Measurements from ENCODE around the gene HIRA. TPM values are rescaled to one million over a fixed set of nuclear protein-coding genes. Genes with fewer than 3 reads are reported as not detected.
"Not testable (repeated sequence)": the region's sequence is repeated elsewhere in the genome, so short reads cannot be mapped to it uniquely, and the experiment has no call there.

HIRA gene
- total and polyA plus RNA-seq, 8 donors, result 18.4 to 30.6 (median 25.2) TPM

DNA sequence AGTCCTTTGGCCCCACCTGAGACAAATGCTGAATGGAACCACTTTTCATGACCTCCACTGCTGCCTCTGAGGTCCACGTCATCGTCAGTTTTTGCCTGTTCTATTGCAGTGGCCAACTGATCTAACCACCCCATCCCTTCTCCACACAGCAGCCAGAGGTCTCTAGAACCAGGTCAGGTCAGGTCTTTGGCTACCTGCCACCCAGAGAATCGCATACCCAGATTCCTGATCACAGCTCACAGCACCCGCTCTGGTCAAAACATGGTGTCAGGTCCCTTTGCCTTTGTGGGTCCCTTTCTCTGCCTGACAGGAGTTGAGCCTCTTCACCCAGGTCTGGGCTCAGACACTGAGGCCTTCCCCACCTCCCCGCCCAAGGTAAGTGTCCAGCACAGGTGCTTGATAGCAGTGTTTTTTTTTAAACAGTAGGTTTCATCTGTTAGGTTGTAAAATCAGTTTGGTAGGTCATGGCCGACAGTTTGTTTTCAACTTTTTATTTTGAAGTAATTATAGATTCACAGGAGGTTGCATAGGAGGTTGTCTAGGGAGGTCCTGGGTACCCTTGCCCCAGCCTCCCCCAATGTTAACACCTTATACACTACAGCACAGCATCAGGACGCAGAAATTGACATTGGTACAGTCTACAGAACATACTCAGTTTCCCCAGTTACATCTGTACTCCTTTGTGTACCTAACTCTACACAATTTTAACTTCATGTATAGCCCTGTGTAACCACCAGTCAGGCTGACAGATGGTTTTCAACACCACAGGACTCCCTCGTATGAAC lies 9.1 kb upstream of the HIRA start:
- Histone ChIP-seq H3K27me3 (no peaks in the 10 kb centered on the region), H3K36me3 (peaks cover 0 to 58% of the 10 kb centered on the region in 2 donors), H3K27ac (no peak overlapping the region), H3K9me3 (no peaks in the 10 kb centered on the region), H3K4me1 (peaks cover 0 to 12% of the 10 kb centered on the region in 2 donors), H3K4me3 (no peak overlapping the region)
- intact Hi-C loops (cut with DNase I), result no loop called here
- no peak for ATAC-seq
- TF ChIP-seq, protein P1, sequence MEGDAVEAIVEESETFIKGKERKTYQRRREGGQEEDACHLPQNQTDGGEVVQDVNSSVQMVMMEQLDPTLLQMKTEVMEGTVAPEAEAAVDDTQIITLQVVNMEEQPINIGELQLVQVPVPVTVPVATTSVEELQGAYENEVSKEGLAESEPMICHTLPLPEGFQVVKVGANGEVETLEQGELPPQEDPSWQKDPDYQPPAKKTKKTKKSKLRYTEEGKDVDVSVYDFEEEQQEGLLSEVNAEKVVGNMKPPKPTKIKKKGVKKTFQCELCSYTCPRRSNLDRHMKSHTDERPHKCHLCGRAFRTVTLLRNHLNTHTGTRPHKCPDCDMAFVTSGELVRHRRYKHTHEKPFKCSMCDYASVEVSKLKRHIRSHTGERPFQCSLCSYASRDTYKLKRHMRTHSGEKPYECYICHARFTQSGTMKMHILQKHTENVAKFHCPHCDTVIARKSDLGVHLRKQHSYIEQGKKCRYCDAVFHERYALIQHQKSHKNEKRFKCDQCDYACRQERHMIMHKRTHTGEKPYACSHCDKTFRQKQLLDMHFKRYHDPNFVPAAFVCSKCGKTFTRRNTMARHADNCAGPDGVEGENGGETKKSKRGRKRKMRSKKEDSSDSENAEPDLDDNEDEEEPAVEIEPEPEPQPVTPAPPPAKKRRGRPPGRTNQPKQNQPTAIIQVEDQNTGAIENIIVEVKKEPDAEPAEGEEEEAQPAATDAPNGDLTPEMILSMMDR (IDR thresholded peaks at IDR 0.05), result no peak
- DNase-seq, result no peak

DNA sequence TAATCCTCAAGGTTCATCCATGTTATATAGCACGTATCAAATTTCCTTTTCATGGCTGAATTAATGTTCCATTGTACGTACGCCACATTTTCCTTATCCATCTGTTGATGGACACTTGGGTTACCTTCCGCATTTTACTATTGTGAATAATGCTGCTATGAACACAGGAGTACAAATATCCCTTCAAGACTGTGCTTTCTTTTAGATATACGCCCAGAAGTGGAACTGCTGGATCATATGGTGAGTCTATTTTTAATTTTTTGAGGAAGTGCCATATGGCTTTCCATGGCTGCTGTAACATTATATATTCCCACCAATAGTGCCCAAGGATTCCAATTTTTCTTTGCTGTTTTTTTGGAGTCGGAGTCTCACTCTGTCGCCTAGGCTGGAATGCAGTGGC lies 6.8 kb upstream of the HIRA start:
- intact Hi-C loops (cut with DNase I), result no loop called here
- DNase-seq (no peak), ATAC-seq (no peak)
- Histone ChIP-seq H3K4me1 (peaks cover 0 to 6% of the 10 kb centered on the region in 2 donors), H3K9me3 (no peaks in the 10 kb centered on the region), H3K27ac (no peak overlapping the region), H3K36me3 (peaks cover 0 to 59% of the 10 kb centered on the region in 2 donors), H3K4me3 (no peak overlapping the region), H3K27me3 (no peaks in the 10 kb centered on the region)
- TF ChIP-seq, protein P1 (IDR thresholded peaks at IDR 0.05), result no peak

DNA sequence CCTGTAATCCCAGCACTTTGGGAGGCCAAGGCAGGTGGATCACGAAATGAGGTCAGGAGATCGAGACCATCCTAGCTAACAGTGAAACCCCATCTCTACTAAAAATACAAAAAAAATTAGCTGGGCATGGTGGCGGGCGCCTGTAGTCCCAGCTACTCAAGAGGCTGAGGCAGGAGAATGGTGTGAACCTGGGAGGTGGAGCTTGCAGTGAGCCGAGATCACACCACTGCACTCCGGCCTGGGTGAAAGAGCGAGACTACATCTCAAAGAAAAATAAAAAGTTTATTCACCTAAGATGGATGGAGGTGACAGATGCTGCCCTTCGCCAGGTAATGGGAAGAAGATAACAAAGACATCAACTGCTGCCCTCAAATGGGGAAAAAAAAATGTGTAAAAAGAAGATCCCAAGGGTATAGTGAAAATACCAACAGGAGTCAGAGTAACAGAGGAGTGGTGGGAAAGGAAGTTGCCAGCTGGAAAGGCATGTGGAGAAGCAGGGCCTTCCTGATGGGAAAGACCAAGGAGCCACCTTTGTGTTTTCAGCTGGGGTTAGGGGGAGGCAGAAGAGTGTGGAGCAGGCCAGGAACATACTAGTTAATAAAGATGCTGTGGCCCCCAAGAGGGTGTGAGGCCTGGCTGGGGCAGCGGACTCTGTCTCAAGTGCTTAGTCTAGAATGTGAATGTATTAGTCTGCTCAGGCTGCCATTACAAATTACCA lies 5.1 kb upstream of the HIRA start:
- H3K4me1 ChIP-seq, result peaks cover 0 to 14% of the 10 kb centered on the region in 2 donors
- peaks cover 0 to 43% of the 10 kb centered on the region in 2 donors for H3K36me3 ChIP-seq
- DNase-seq; H3K9me3 ChIP-seq; intact Hi-C loops (cut with DNase I); ATAC-seq; H3K27ac ChIP-seq; H3K4me3 ChIP-seq; H3K27me3 ChIP-seq: not testable (repeated sequence)

DNA sequence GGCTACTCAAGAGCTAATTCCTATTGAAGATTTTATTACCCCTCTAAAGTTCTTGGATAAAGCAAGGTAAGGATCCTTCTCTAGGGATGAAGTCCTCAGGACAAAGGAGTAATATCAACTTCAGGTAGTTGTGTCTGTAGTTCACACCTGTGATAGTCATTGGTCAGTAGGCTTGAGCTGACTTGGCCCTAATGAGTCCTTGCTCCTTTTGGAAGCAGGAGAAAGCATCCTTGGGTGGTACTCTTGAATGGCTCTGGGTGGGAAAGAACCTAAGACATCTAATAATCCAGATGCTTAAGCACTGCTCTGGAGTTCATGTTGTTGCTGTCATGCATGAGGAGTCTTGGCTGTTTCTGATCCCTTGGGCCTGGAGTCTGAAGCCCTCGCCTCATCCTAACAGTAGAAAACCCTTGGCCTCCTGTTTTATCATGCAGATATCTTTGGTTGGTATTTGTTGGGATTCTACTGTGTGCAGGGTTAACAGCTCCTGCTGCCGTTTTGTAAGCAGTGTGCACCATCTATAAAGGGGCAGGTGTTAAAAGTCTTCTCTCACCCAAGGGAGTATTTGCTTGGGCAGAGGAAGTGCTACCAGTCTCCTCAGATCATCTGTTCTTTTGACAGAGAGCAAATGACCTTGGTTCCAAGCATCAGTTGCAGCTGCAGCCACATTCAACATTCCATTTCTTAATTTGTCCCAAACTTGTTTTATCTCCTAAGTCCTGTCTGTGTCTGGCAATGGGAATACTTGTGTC lies 3.5 kb upstream of the HIRA start:
- DNase-seq, result no peak
- Histone ChIP-seq H3K4me1 (peaks cover 6 to 25% of the 10 kb centered on the region in 2 donors), H3K9me3 (no peaks in the 10 kb centered on the region), H3K36me3 (peaks cover 0 to 37% of the 10 kb centered on the region in 2 donors), H3K27ac (no peak overlapping the region), H3K27me3 (no peaks in the 10 kb centered on the region), H3K4me3 (no peak overlapping the region)
- intact Hi-C loops (cut with DNase I), result no loop called here
- ATAC-seq, result no peak
- TF ChIP-seq, protein P1 (IDR thresholded peaks at IDR 0.05), result no peak

DNA sequence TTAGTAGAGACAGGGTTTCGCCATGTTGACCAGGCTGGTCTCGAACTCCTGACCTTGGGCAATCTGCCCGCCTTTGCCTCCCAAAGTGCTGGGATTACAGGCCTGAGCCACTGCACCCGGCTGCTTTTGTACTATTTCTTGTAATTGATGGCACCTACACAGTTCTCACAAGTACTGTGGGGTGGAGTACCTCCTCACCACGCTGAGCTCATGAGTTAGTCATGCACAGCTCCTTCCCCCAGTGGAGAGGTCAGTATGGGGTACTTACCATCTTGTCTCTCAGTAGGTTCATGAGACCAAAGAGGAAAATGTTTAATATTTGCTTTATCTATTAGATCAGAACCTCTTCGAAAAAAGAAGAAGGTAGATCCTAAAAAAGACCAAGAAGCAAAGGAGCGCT lies 2.9 kb upstream of the HIRA start:
- H3K9me3 ChIP-seq, result no peaks in the 10 kb centered on the region
- intact Hi-C loops (cut with DNase I), result no loop called here
- H3K27ac ChIP-seq, result no peak overlapping the region
- no peak overlapping the region for H3K4me3 ChIP-seq
- DNase-seq (no peak), ATAC-seq (no peak)
- TF ChIP-seq, protein P1 (IDR thresholded peaks at IDR 0.05), result no peak
- peaks cover 0 to 32% of the 10 kb centered on the region in 2 donors for H3K36me3 ChIP-seq
- peaks cover 11 to 31% of the 10 kb centered on the region in 2 donors for H3K4me1 ChIP-seq
- no peaks in the 10 kb centered on the region for H3K27me3 ChIP-seq

Data from left lung (tissue), 10 donors.